ENCODE data around the gene NTF4. TPM values are rescaled to one million over a fixed set of nuclear protein-coding genes. Genes with fewer than 3 reads are reported as not detected.
A peak's percentile ranks its signal among the peaks of the same experiment; 100 is the strongest.
"Not testable (repeated sequence)": the region's sequence is repeated elsewhere in the genome, so short reads cannot be mapped to it uniquely, and the experiment has no call there.

Gene NTF4
- polyA plus RNA-seq, 2 of the 4 experiments (the other 2 are of a cell fraction): 0.37 to 1.0 TPM

DNA sequence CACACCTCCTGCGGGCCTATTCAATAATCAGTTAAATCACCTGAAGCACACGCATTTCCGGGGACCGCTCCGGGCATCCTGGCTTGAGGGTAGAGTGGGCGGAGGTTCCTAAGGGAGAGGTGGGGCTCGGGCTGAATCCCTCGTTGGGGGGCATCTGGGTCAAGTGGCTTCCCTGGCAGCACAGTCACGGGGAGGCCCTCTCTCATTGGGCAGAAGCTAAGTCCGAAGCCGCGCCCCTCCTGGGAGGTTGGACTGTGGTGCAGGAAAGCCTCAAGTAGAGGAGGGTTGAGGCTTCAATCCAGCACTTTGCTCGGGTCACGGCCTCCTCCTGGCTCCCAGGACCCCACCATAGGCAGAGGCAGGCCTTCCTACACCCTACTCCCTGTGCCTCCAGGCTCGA is 21.1 kb downstream of the NTF4 start, which contains the start of gene CGB5:
Gene CGB5 (plus strand): TSS at position 301 of the 400 bp plus-strand sequence. CDS start 362 bp downstream, outside the sequence.
- H3K9me3 ChIP-seq; H3K4me2 ChIP-seq; H3K27ac ChIP-seq; CTCF ChIA-PET; POLR2A ChIA-PET; DNase-seq (ENCODE audit: low read depth in 1 of 2, low spot score in 1 of 2); H3K4me3 ChIP-seq; FAIRE-seq: not testable (repeated sequence)
- peaks cover 26% of the 10 kb centered on the region for H3K4me1 ChIP-seq
- 0 out of 6 replicates have a peak, but pooled peaks of 1 of the 2 experiments have one; percentile 28 for ATAC-seq
- WGBS (ENCODE audit: missing lambda C conversion rate): 80% methylated on average over 14 of the region's 15 CpGs

DNA sequence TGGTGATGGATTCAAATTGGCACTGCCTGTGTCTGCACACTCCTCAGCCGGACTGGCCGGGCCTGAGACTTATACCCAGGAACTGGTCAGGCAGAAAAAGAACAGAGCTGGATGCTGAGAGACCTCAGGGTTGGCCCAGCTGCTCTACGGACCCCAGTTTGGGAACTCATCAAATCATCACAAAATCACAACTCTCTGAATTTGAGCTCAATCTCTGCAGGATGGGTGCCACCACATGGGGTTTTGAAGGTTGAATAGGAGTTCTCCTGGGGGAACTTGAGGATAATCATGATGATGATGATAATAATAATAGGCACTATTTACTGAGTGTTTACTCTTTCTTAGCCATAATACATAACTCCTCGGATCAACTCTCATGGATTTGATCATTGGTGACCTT is 22.0 kb downstream of the NTF4 start:
- Histone ChIP-seq H3K4me2 (peak overlapping the region; percentile 24; the same call in 1 of the 3 replicates), H3K4me1 (peaks cover 32% of the 10 kb centered on the region), H3K27ac (peak overlapping the region in 1 of 2 experiments; percentile 65; a peak in 3 of 6 replicates)
- ATAC-seq; CTCF ChIA-PET; H3K4me3 ChIP-seq; FAIRE-seq; POLR2A ChIA-PET; H3K9me3 ChIP-seq; DNase-seq (ENCODE audit: low read depth in 1 of 2, low spot score in 1 of 2): not testable (repeated sequence)
- WGBS (ENCODE audit: missing lambda C conversion rate): 70% methylated on average over 1 of the region's 4 CpGs

DNA sequence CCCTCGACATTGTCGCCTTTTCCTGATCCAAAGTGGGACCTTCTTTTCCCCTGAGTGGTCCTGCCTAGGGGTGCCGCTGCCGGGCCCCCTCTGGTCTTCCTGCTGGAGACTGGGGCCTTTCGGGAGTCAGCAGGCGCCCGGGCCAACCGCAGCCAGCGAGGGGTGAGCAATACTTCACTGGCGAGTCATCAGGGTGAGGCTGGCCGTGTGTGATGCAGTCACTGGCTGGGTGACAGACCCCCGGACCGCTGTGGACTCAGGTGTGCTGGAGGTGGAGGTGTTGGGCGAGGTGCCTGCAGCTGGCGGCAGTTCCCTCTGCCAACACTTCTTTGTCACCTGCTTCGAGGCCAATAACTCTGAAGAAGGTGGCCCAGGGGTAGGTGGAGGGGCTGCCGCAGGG is 22.4 kb downstream of the NTF4 start:
- peak overlapping the region; percentile 24; the same call in 2 of the 3 replicates for H3K4me2 ChIP-seq
- WGBS (ENCODE audit: missing lambda C conversion rate): 38% methylated on average over 17 of the region's 17 CpGs
- FAIRE-seq (no peak), ATAC-seq (0 out of 6 replicates have a peak, but pooled peaks of 1 of the 2 experiments have one; percentile 20), DNase-seq (ENCODE audit: low read depth in 1 of 2, low spot score in 1 of 2) (peak in 1 of 2 experiments; percentile 35)
- H3K4me1 ChIP-seq: peaks cover 32% of the 10 kb centered on the region
- ChIA-PET POLR2A (no interaction called here), CTCF (no interaction called here)
- peak overlapping the region; percentile 21 to 65; a peak in 4 of 6 replicates for H3K27ac ChIP-seq
- H3K9me3 ChIP-seq: no peaks in the 10 kb centered on the region
- TF ChIP-seq FOSL2 (IDR thresholded peaks at IDR 0.05): no peak
- peak; percentile 31; the same call in 1 of the 2 replicates for TF ChIP-seq FOSL2 (CRISPR knock-in tag; IDR thresholded peaks at IDR 0.05)
- no peak for TF ChIP-seq CHD4 (IDR thresholded peaks at IDR 0.05; ENCODE audit: borderline replicate concordance)
- no peak overlapping the region for H3K4me3 ChIP-seq

DNA sequence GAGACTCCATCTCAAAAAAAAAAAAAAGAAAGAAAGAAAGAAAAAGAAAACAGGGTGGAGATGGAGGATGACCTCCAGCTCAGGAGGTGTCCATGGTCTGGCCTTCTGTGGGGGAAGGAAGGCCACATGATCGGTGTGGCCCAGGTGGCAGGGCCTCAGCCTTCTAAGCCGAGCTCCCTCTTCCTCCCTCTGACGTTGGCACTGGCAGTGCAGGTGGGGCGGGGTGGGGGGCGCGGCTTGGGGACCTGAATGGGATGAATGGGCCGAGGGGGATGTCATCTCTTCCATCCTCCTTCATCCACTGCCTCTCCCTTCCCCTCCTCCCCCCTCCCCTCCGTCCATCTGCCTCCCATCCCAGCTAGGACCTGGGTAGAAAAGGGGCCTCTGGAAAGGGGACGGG is 24.9 kb downstream of the NTF4 start:
- H3K4me2 ChIP-seq; POLR2A ChIA-PET; DNase-seq (ENCODE audit: low read depth in 1 of 2, low spot score in 1 of 2); H3K4me3 ChIP-seq; H3K9me3 ChIP-seq; FAIRE-seq: not testable (repeated sequence)
- CTCF ChIA-PET: interaction anchor here (0.9 to 2.4 kb wide), 3 partner anchors 16 to 42 kb away, joined by 3 to 9 read pairs (median 3); a partner anchor contains a TSS
- peak overlapping the region; percentile 78 to 82 for H3K27ac ChIP-seq
- peaks cover 32% of the 10 kb centered on the region for H3K4me1 ChIP-seq
- ATAC-seq: peak in 1 of 2 experiments; percentile 8; a peak in 2 of 6 replicates
- 78% methylated on average over 9 of the region's 9 CpGs for WGBS (ENCODE audit: missing lambda C conversion rate)

DNA sequence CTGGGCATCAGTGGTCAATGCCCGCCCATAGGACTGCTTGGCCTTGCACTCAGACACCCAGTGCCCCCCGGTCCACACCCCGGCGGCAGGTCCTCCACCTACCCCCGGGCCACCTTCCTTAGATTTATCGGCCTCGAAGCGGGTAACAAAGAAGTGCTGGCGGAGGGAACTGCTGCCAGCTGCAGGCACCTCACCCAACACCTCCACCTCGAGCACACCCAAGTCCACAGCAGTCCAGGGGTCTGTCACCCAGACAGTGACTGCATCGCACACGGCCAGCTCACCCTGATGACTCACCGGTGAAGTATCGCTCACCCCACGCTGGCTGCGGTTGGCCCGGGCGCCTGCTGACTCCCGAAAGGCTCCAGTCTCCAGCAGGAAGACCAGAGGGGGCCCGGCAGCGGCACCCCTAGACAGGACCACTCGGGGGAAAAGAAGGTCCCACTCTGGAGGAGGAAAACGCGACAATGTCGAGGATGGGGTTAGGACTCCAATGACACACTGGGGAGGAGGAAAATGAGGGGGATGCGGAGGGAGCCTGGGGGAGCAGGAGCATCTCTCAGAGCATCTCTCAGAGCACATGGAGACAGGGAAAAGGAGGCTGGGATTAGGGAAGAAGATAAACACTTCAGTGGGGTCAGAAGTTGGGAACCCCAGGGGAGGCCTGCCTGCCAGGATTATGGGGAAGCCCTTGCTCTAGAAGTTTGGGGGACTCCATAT is 25.9 kb downstream of the NTF4 start:
- TF ChIP-seq JUN (IDR thresholded peaks at IDR 0.05): peak in 1 of 2 experiments; percentile 49; a peak in 2 of 5 replicates
- peak; percentile 63; the same call in 1 of the 2 replicates for TF ChIP-seq GATA3 (IDR thresholded peaks at IDR 0.05; ENCODE audit: borderline replicate concordance)
- TF ChIP-seq, protein P1, sequence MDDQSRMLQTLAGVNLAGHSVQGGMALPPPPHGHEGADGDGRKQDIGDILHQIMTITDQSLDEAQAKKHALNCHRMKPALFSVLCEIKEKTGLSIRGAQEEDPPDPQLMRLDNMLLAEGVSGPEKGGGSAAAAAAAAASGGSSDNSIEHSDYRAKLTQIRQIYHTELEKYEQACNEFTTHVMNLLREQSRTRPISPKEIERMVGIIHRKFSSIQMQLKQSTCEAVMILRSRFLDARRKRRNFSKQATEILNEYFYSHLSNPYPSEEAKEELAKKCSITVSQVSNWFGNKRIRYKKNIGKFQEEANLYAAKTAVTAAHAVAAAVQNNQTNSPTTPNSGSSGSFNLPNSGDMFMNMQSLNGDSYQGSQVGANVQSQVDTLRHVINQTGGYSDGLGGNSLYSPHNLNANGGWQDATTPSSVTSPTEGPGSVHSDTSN (IDR thresholded peaks at IDR 0.05): peak; percentile 22; the same call in 1 of the 2 replicates
- TF ChIP-seq, protein P2, sequence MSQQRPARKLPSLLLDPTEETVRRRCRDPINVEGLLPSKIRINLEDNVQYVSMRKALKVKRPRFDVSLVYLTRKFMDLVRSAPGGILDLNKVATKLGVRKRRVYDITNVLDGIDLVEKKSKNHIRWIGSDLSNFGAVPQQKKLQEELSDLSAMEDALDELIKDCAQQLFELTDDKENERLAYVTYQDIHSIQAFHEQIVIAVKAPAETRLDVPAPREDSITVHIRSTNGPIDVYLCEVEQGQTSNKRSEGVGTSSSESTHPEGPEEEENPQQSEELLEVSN (IDR thresholded peaks at IDR 0.05; ENCODE audit: borderline replicate concordance, low read depth): peak; percentile 84; the same call in 1 of the 2 replicates
- TF ChIP-seq RAD21 (conservative IDR thresholded peaks at IDR 0.05 in 1 of 2, IDR thresholded peaks at IDR 0.05 in 1 of 2): peak in 1 of 2 experiments; percentile 13; a peak in 1 of 5 replicates
- TF ChIP-seq, protein P3, sequence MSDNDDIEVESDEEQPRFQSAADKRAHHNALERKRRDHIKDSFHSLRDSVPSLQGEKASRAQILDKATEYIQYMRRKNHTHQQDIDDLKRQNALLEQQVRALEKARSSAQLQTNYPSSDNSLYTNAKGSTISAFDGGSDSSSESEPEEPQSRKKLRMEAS (IDR thresholded peaks at IDR 0.05): peak; percentile 86
- peak; percentile 80 for TF ChIP-seq FOSL2 (IDR thresholded peaks at IDR 0.05)
- TF ChIP-seq FOSL2 (CRISPR knock-in tag; IDR thresholded peaks at IDR 0.05): peak; percentile 98
- TF ChIP-seq EP300 (IDR thresholded peaks at IDR 0.05): peak in 1 of 2 experiments; percentile 18; a peak in 1 of 5 replicates
- peak; percentile 70 for TF ChIP-seq JUNB (IDR thresholded peaks at IDR 0.05)
- Histone ChIP-seq H3K27ac (peak overlapping the region; percentile 78 to 82), H3K4me2 (peak overlapping the region; percentile 73), H3K4me1 (peaks cover 32% of the 10 kb centered on the region)
- POLR2A ChIA-PET, H3K4me3 ChIP-seq, H3K9me3 ChIP-seq, FAIRE-seq: not testable (repeated sequence)
- 14% methylated on average over 23 of the region's 26 CpGs for WGBS (ENCODE audit: missing lambda C conversion rate)
- peak; percentile 88 to 97 for ATAC-seq
- CTCF ChIA-PET: interaction anchor here (1.6 to 2.4 kb wide), 3 partner anchors 19 to 41 kb away, joined by 3 to 9 read pairs (median 3); a partner anchor contains a TSS
- peak; percentile 68 to 85 for DNase-seq (ENCODE audit: low read depth in 1 of 2, low spot score in 1 of 2)

DNA sequence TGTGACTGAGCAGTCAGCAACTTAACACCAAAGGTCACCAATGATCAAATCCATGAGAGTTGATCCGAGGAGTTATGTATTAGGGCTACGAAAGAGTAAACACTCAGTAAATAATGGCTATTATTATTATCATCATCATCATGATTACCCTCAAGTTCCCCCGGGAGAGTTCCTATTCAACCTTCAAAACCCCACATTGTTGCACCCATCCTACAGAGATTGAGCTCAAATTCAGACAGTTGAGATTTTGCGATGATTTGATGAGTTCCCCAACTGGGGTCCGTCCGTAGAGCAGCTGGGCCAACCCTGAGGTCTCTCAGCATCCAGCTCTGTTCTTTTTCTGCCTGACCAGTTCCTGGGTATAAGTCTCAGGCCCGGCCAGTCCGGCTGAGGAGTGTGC is 26.5 kb downstream of the NTF4 start:
- POLR2A ChIA-PET; FAIRE-seq; ATAC-seq; DNase-seq (ENCODE audit: low read depth in 1 of 2, low spot score in 1 of 2); H3K4me3 ChIP-seq; H3K9me3 ChIP-seq: not testable (repeated sequence)
- peak overlapping the region; percentile 73 for H3K4me2 ChIP-seq
- peaks cover 32% of the 10 kb centered on the region for H3K4me1 ChIP-seq
- H3K27ac ChIP-seq: peak overlapping the region; percentile 78 to 82
- CTCF ChIA-PET: interaction anchor here (0.6 to 2.4 kb wide), 4 partner anchors 18 to 224 kb away, joined by 3 to 9 read pairs (median 3); a partner anchor contains a TSS
- 76% methylated on average over 8 of the region's 8 CpGs for WGBS (ENCODE audit: missing lambda C conversion rate)
